ENCODE data around the gene OTOP2.

- TF ChIP-seq ZNF704 (tag by site-specific recombination; IDR thresholded peaks at IDR 0.05) (no peak), YY1 (tag by site-specific recombination; IDR thresholded peaks at IDR 0.05) (no peak), ZNF785 (tag by site-specific recombination; IDR thresholded peaks at IDR 0.05) (no peak), GLI2 (tag by site-specific recombination; IDR thresholded peaks at IDR 0.05; ENCODE audit: borderline replicate concordance, low read depth) (no peak), ZNF629 (tag by site-specific recombination; IDR thresholded peaks at IDR 0.05) (no peak), CTCF (tag by site-specific recombination; IDR thresholded peaks at IDR 0.05) (no peak)
These were observed 43.0 kb upstream of the OTOP2 start for GRCh38 chr17:74881073-74881472.

Measured in HEK293 (cell line).